Skeletal muscle cell (primary cell): Measurements from ENCODE around the gene RPS6KA1.
"Not testable (repeated sequence)": the region's sequence is repeated elsewhere in the genome, so short reads cannot be mapped to it uniquely, and the experiment has no call there.

Experiments
- DNase-seq: peaks from one replicate; pipeline ENCODE4 v3.0.0-alpha.2; 2010; ENCODE audit warnings: low read depth
- H3K4me3 ChIP-seq: 2 replicates; pipeline ENCODE4 v1.5.1; 2011; ENCODE audit warnings: low read depth, mild to moderate bottlenecking, control low read depth, low read length, moderate library complexity

Gene RPS6KA1

DNA sequence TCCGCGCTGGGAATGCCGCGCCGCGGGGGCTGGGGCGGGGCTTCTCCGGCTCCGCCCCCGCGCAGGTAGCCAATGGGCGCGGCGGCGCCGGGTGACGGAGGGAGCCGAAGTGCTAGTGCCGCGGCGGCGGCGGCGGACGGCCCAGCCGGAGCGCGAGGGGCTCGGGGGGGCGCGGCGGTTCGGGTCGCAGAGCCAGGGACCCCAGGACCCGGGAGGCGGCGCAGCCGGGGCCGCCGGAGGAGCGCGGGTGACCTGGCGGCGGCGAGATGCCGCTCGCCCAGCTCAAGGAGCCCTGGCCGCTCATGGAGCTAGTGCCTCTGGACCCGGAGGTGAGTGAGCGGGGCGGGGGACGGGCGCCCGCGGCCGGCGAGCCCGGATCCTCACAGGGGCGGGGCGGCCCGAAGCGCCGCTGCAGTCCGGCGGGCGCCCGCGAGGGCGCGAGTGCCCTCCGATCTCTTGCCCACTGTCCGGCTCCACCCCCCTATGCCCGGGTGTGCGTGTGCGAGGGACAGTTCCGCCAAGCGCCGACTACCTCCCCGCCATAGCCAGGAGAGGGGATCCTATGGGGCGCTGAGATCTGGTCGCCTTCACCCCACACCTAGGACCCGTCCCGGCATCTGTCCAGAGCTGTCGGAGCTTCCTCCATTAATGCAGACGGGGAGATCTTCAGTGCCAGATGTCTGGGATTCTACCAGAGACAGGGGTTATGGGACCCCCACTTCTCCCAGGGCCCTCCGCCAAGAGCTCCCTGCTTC, at the start of gene RPS6KA1:
Gene RPS6KA1, plus strand, starts transcription at position 107 of the 755 bp plus-strand sequence. Its CDS starts 160 bp downstream, at position 267.
- no peak for DNase-seq
- H3K4me3 ChIP-seq = peak within 1 kb of the TSS; percentile 59

DNA sequence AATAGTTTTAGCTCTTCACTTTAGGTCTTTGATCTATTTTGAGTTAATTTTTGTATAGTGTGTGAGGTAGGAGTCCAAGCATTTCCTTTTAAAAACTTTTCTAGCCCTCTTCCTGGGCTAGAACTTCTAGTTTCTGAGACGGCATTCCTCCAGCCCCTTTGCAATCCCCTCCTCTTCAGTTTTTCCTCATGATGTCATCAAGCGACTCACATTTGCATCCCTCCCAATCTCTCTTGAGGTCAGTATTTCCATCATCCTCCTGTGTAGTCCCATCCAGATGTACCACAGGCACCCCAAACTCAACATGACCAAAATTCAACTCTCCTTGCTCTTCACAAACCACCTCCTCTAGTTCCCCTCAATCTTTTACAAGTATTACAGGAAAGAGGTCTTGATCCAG, 46.6 kb upstream of the RPS6KA1 start:
- DNase-seq = no peak
- no peak overlapping the region for H3K4me3 ChIP-seq

DNA sequence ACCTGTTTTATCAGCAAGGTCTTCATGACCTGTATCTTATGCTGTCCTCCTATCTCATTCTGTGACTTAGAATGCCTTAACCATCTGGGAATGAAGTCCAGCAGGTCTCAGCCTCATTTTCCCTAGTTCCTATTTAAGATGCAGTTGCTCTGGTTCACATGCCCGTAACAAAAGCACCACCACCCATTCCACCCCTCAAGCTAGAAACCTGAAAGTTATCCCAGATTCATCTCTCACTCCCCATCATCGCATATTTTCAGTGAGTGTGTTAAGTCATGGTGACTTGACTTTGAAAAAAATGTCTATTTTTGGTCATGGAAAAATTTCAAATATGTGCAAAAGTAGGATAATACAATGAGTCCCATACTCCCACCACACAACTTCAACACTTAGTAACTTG, 45.6 kb upstream of the RPS6KA1 start:
- H3K4me3 ChIP-seq = no peak overlapping the region
- DNase-seq = no peak

DNA sequence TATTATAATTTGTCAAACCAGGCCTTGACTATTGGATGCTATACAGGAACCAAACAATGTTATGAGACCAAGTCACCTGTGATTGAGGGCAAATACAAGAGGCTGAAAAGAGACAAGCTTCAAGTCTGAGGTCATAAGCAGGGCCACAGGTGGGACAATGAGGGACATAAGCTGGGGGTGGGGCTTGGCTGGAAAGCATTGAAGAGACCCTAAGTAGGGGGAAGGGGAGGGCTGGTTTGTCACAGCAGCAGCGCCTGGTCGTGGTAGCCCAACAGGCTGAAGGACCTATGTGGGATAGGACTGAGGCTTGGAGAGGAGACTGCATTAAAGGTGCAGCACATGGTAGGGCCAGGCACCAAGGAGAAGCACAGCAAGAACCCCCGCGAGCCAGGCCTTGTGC, 39.4 kb upstream of the RPS6KA1 start:
- H3K4me3 ChIP-seq = no peak overlapping the region
- DNase-seq = no peak

DNA sequence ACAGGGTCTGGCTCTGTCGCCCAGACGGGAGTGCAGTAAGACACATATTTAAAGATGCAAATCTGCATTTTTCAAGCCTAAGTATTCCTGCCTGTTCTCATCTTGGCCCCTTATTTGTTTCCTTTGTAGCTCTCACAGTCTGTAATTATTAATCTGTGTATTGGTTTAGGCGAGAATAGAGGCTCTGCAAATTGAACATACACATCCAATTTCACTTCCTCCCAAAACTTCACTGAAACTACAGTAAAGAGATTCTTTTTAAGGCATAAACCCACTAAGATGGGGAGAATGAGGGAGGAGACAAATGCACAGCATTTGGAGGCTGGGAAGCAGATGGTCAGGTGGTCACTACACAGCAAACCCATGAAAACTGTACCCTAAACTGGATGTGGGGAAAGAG, 36.3 kb upstream of the RPS6KA1 start:
- H3K4me3 ChIP-seq = no peak overlapping the region
- DNase-seq = no peak

DNA sequence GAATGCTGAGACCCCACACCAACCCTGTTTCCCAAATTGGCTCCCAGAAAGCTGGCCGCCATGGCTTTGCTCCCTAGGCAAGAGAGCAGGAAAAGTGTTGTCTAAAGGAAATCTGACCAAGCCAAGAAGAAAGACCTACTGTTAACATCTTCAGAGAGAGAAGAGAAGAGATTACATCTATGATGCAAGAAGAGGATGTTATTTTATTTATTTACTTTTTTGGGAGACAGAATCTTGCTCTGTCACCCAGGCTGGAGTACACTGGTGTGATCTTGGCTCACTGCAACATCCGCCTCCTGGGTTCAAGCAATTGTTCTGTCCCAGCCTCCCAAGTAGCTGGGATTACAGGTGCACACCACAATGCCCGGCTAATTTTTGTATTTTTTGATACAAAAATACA, 35.6 kb upstream of the RPS6KA1 start:
- H3K4me3 ChIP-seq = no peak overlapping the region
- DNase-seq = no peak

DNA sequence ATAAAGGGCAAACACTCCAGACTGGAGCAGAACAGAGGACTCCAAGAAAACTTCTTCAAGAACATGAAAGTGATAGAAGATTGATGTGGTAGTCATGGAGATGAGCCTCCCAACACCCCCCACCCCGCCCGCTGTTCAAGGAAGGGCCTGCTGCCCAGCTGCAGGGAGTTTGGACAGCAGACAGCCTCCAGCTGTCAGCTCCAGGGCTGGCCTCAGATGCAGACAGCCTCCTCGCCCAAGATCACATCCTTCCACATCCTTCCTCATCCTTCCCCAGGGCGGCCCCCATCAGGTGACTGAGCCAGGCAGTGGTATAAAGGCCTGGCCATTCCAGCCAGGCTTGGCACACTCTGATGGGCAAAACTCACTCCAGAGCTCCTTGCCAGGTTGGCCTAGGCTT, 32.7 kb upstream of the RPS6KA1 start:
- DNase-seq = no peak
- no peak overlapping the region for H3K4me3 ChIP-seq

DNA sequence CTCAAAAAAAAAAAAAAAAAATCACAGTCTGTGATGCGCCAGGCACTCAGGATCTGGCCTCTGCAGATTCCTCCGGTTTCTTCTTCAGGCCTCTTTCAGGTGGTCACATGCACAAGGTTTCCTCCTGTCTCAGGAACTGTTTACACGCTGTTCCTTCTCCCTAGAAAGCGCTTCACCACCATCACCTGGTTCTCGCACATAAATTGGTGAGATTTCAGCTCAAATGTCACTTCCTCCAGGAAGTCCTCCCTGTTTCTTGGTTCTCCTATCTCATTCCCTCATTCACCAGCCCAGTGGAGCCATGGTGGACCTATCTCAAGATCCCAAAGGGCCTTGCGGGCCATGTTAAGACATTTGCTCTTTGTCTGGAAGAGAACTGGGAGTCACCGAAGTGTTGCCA, 30.7 kb upstream of the RPS6KA1 start:
- no peak overlapping the region for H3K4me3 ChIP-seq
- DNase-seq = no peak

DNA sequence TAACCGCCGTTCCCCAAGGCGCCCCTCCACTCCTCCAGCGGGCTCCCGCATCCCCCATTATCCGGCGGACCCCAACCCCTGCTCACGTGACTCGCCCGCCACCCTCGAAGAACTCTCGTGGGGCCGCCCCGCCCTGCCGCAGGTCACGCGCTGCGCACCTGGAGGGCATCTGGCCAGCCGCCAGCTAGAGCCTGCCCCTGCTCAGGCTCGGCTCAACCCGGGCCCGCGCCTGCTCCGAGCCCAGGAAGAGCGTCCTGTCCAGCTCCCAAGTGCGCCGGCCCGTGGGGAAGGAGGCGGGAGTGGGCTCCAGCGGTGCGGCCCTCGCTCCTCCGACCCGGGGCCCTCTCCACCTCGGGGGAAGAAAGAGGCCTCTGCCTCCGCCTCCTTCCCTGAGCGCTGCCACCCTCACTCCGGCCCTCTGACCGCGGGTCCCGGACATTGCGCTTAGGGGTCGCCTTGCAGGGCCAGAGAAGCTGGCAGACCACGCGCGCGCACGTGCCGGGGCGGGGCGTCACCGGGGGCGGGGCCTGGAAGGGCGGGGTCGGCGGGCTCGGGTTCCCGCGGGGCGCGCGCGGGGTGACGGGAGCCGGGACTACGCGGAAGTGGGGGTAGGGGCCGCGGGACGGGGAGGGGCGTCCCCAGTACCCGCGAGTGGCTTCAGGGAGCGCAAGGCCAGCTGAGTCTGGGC, 28.9 kb upstream of the RPS6KA1 start:
- H3K4me3 ChIP-seq = peak overlapping the region; percentile 69
- peak; percentile 13 for DNase-seq

DNA sequence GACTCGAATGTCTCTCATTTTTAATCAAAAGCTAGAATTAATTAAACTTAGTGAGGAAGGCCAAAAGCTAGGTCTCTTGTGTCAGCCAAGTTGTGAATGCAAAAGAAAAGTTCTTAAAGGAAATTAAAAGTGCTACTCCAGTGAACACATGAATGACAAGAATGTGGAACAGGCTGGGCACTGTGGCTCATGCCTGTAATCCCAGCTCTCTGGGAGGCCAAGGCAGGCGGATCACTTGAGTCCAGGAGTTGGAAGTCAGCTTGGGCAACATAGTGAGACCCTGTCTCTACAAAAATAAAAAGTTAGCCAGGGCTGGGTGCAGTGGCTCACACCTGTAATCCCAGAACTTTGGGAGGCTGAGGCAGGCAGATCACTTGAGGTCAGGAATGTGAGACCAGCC, 18.9 kb upstream of the RPS6KA1 start:
- not testable (repeated sequence) for DNase-seq, H3K4me3 ChIP-seq

DNA sequence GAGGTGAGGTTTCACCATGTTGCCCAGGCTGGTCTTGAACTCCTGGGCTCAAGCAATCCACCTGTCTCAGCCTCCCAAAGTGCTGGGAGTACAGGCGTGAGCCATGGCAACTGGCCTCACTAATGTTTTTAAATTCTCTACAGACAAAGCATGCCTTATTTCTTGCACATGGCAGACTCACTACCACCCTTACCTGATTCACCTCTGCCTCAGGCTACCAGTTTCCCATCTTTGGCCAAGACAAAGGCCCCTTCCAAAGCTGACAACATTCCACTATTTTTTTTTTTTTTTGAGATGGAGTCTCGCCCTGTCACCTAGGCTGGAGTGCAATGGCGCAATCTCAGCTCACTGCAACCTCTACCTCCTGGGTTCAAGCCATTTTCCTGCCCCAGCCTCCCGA, 13.7 kb upstream of the RPS6KA1 start:
- not testable (repeated sequence) for H3K4me3 ChIP-seq, DNase-seq

DNA sequence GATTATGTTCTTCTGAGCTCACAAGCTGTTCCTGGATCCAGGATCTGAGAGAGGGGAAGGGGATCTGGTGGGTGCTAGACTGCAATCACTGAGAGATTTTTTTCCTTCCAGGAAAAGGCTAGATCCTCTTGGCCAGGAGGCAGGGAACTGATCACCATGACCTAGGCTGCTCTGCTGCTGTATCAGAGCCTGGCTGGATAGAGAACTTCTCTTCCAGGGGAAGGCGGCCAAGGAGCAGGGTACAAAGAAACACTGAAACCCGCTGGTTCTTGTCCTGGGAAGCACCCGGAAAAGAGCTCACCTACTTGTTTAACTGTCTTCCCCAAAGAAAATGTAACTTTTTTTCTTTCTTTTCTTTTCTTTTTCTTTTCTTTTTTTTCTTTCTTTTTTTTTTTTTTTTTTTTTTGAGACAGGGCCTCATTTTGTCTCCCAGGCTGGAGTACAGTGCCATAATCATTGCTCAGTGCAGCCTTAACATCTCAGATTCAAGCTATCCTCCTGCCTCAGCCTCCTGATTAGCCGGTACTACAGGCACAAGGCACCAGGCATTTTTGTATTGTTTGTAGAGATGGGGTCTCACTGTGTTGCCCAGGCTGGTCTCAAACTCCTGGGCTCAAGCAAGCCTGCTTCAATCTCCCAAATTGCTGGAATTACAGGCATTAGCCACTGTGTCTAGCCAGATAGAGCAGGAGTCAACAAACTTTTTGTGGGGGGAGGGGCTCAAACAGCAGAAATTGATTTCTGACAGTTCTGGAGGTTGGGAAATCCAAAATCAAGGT, 12.4 kb upstream of the RPS6KA1 start:
- DNase-seq = no peak
- no peak overlapping the region for H3K4me3 ChIP-seq

DNA sequence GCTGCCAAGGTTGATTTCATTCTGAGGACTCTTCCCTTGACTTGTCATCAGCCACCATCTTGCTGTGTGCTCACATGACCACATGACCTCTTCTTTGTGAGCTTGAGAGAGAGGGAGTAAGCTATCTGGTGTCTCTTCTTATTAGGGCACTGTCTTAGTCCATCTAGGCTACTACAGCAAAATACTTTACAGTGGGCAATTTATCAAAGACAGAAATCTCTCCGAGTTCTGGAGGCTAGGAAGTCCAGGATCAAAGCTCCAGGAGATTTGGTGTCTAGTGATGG, 11.9 kb upstream of the RPS6KA1 start:
- no peak overlapping the region for H3K4me3 ChIP-seq

DNA sequence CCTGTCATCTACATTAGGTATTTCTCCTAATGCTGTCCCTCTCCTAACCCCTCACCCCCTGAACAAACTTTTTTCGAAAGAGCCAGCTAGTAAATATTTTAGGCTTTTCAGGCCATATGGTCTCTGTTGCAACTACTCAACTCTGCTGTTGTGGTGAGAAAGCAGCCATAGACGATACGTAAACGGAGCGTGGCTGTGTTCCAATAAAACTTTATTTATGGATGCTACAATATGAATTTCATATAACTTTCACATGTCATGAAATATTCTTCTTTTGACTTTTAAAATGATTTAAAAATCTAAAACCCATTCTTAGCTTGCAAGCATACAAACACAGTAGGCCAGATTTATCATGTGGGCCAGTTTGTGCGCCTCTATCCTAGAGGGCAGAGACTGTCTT, 11.2 kb upstream of the RPS6KA1 start:
- H3K4me3 ChIP-seq = no peak overlapping the region
- DNase-seq = no peak

More for the DNA sequence above, 11.9 kb upstream of the RPS6KA1 start:
- DNase-seq = no peak

DNA sequence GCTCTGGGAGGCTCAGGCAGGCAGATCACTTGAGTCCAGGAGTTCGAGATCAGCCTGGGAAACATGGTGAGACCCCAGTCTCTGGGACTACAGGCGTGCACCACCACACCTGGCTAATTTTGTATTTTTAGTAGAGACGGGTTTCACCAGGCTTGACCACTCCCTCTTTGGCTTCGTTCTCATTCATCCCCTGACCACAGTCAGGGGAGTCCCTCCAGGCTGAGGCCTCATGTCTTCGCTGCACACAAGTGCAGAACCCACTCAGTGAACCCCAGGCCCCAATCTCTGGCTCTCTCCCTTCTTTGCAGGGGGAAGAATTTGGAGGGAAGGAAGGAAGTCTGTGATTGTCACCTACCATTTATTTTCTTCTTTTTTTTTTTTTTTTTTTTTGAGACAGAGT, 9.2 kb upstream of the RPS6KA1 start:
- DNase-seq = no peak
- no peak overlapping the region for H3K4me3 ChIP-seq

DNA sequence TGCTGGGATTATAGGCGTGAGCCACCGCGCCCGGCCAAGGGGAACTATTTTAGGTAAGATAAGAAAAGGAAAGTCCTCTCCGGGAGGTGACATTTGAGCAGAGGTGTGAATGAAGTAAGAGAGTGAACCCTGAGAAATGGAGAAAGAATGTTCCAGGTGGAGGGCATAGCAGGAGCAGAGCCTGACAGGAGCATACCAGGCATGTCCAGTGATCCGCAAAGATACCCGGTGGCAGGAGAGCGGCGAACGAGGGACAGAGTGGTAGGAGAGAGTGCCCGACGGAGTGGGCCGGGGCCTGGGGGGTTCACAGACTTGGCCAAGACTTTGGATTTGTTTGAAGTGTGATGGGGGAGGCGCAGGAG, 7.9 kb upstream of the RPS6KA1 start:
- no peak overlapping the region for H3K4me3 ChIP-seq

DNA sequence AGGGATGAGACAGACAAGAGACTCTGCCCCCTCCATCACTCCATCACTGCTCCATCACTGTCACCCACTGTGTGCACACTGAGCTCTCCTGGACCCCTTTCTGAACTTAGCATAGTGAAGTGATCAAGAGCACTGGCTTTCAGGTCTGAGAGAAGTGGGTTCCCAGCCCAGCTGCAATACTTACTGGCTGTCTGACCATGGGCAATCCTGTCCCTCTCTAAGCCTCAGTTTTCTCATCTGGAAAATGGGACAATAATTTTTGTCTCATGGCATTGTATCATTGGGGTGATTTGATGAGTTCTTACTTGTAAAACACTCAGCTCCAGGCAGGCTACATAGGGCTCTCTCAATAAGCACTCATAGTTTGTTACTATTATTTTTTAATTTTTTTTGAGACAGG, 7.5 kb upstream of the RPS6KA1 start:
- DNase-seq = no peak
- no peak overlapping the region for H3K4me3 ChIP-seq

More for the DNA sequence above, 7.9 kb upstream of the RPS6KA1 start:
- no peak for DNase-seq

DNA sequence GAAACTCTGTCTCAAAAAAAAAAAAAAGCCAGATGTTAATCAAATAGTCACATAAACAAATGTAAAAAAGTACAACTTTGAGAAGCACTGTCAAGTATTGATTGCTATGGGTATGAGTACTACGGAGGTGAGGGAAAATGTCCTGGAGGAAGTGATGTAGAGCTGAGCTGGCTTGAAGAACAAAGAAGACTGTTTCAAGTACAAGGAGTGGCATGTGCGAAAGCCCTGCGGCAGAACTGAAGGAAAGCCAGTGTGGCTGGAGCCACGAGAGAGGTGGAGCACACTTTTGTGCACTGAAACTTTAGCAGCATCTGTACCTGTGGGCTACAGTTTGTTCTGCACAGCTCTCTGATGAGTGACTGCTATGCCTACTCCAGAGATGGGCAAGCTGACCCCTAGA, 5.4 kb upstream of the RPS6KA1 start:
- H3K4me3 ChIP-seq = no peak overlapping the region
- DNase-seq = no peak

DNA sequence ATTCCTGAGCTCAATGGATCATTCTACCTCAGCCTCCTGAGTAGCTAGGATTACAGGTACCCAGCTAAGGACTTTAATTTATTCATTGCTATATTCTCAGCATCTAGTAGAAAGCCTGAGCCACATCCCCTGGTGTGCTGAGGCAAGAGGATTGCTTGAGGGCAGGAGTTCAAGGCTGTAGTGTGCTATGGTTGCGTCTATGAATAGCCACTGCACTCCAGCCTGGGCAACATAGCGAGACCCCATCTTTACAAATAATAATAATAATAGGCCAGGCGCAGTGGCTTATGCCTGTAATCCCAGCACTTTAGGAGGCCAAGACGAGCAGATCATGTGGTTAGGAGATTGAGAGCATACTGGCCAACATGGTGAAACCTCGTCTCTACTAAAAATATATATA, 3.3 kb upstream of the RPS6KA1 start:
- H3K4me3 ChIP-seq = no peak overlapping the region
- DNase-seq = no peak

DNA sequence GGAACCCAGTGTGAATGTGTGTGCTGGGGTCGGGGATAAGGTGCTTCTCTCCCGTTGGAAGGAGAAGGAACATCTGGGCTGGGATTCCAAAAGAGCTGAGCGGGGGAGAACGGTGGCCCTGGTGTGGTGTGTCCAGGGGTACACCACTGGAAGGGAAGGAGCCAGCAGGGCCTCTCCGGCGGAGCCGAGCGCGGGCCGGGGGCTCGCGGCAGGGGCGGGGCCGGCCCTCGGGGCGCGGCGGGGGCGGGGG, 231 bp upstream of the RPS6KA1 start:
- DNase-seq = no peak
- H3K4me3 ChIP-seq = peak overlapping the region; percentile 59

DNA sequence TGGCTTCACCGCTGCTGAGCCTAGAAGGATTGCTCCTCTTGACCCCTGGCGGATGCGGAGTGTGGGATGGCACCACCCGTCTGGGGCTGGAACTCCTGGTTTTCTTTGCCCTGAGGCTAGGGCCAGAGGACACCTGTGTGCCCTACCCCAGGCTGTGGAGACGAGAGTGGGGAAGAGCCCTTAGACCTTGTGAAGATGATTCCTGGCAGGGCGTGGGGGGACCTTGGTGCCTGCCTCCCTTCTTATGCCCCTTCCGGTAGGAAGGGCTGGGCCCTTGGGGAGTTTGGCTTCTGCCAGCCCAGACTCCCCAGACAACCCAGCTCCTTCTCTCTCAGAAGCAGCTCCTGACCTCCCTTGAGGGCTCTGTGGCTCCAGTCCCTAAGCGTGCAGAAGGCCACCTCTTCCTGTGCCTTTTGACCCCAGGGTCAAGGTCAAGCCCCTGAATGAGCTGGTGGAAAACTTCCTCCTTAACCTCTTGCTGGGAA, 891 bp downstream of the RPS6KA1 start:
- no peak for DNase-seq

More for the DNA sequence above, 891 bp downstream of the RPS6KA1 start:
- peak overlapping the region; percentile 59 for H3K4me3 ChIP-seq
